Measurements from ENCODE around the gene GPX4.

GPX4 gene, protein sequence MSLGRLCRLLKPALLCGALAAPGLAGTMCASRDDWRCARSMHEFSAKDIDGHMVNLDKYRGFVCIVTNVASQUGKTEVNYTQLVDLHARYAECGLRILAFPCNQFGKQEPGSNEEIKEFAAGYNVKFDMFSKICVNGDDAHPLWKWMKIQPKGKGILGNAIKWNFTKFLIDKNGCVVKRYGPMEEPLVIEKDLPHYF

DNA sequence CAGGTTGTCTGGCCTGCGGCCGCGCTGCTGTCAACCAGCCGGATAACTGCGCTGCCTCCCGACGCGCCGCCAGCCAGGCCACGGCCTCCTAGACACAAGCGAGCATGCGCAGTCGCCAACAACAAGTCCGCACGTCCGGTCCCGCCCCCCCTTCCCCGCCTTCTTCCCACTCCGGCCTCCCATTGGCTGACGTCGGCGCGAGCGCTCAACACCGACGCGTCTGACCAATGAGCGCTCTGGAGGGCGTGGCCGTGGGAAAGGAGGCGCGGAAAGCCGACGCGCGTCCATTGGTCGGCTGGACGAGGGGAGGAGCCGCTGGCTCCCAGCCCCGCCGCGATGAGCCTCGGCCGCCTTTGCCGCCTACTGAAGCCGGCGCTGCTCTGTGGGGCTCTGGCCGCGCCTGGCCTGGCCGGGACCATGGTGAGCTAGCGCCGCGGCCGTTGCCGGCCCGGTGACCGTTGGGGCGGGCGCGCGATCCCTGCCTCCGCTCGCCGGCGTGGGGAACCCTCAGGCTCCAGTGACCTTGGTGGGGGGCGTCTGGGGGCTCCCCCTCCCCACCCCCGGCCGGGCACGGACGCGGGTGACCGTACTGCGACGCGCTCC is at the start of gene GPX4:
TSS of gene GPX4 (plus strand) at position 287 of the 603 bp plus-strand sequence. CDS start at position 337, 50 bp downstream.
- DNase-seq (ENCODE audit: low read depth in 2 of 2) = peak; percentile 98 to 99

DNA sequence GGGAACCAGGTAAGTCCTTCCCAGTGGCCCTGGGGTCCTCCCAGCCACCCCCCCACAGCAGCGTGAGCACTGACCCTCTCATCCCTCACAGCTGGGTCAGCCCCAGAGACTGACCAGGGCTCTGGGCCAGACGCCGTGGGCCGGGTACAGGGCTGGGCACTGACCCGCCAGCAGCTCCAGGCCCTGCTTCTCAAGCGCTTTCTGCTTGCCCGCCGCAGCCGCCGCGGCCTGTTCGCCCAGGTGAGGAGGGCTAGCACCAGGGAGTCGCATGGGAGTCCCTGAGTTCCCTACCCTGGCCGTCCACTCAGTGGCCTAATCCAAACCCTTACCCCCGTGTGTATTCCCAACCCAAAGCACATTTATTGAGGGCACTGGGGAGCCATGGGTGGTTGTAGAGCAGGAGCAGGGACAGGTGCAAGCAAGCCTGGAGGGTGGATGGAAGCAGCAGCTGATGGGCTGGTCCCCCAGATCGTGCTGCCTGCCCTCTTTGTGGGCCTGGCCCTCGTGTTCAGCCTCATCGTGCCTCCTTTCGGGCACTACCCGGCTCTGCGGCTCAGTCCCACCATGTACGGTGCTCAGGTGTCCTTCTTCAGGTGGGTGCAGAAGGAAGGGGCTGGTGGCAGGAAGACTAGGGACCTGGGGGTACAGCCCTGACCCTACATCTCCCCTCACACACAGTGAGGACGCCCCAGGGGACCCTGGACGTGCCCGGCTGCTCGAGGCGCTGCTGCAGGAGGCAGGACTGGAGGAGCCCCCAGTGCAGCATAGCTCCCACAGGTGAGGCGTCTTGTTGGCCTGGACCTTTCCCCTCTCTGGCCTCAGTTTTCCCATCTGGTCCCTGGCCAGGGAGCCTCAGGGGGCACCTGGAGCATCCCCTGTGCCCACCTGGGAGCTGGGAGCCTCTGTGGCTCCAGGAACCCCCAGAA is 49.4 kb upstream of the GPX4 start:
- DNase-seq (ENCODE audit: low read depth in 2 of 2) = no peak

DNA sequence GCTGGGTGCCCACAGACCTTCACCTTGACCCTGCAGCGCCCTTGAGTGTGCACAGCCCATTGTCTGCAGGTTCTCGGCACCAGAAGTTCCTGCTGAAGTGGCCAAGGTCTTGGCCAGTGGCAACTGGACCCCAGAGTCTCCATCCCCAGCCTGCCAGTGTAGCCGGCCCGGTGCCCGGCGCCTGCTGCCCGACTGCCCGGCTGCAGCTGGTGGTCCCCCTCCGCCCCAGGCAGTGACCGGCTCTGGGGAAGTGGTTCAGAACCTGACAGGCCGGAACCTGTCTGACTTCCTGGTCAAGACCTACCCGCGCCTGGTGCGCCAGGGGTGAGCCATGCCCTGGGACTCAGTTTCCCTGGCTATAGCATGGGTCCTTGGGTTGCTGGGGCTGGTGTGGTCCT is 48.8 kb upstream of the GPX4 start:
- no peak for DNase-seq (ENCODE audit: low read depth in 2 of 2)

DNA sequence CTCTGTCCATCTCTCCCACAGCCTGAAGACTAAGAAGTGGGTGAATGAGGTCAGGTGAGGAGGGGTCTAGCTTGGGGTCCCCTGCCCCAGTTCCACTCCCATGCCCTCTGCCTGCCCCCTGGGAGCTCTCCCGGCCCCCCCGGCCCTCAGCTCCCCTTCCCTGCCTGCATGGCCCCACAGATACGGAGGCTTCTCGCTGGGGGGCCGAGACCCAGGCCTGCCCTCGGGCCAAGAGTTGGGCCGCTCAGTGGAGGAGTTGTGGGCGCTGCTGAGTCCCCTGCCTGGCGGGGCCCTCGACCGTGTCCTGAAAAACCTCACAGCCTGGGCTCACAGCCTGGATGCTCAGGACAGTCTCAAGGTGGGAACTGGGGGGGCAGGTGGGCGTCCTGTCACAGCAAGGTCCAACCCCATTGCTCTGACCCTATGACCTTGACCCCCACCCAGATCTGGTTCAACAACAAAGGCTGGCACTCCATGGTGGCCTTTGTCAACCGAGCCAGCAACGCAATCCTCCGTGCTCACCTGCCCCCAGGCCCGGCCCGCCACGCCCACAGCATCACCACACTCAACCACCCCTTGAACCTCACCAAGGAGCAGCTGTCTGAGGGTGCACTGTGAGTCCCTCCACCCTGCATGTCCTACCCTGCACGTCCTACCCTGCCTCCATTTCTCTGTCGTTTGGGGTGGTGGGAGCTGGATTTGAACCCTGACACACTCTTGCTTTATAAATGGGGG is 47.7 kb upstream of the GPX4 start:
- DNase-seq (ENCODE audit: low read depth in 2 of 2) = no peak

DNA sequence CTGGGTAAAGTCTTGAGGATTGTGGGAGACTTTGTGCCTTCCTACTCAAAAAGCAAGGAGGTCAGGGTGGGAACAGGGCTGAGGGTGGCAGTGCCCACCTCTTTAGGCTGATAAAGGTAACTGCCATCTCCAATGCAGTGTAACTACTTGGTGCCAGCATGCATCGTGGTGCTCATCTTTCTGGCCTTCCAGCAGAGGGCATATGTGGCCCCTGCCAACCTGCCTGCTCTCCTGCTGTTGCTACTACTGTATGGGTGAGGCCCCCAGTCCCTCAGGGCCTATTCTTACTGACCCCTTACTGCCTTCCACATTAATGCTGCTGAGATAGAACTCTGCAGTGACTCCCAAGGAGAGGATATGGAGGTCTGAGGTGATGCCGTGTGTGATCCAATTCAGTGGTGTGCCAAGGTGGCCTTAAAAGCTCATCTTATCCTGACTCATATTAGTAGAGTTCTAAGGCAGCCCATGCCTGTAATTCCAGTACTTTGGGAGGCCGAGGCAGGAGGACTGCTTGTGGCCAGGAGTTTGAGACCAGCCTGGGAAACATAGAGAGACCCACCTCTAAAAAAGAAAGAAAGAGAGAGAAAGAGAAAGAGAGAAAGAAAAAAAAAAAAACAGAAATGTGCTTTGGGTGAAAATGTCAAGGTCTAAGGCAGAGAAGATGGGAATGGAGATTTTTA is 46.5 kb upstream of the GPX4 start:
- DNase-seq (ENCODE audit: low read depth in 2 of 2) = peak in 1 of 2 experiments; percentile 30

DNA sequence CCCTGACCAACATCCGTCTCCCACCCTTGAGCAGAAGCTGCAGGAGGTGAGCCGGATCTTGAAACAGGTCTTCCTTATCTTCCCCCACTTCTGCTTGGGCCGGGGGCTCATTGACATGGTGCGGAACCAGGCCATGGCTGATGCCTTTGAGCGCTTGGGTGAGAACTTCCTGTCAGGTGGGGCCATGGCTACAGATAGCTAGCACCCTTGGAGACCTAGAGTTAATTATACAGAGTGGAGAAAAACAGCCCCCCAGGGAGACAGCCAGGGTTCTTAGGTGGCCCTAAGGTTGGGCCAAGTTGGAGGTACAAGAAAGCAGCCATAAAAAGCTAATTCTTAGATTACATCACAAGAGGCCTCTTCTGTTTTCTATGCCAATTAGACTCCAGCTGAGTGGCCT is 45.7 kb upstream of the GPX4 start:
- DNase-seq (ENCODE audit: low read depth in 2 of 2) = no peak

DNA sequence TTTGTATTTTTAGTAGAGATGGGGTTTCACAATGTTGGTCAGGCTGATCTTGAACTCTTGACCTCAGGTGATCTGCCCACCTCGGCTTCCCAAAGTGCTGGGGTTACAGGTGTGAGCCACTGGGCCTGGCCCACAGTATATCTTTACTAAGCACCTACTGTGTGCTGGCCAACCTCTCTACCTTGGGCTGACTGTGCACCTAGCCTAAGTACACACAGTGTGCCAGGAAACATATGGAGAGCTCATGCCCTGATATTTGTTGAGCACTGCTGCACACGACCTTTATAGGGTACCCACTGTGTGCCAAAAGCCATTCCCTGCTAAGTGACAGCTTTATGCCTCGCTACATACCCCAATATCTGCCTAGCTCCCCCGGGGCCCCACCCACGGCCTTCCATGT is 43.1 kb upstream of the GPX4 start:
- no peak for DNase-seq (ENCODE audit: low read depth in 2 of 2)

DNA sequence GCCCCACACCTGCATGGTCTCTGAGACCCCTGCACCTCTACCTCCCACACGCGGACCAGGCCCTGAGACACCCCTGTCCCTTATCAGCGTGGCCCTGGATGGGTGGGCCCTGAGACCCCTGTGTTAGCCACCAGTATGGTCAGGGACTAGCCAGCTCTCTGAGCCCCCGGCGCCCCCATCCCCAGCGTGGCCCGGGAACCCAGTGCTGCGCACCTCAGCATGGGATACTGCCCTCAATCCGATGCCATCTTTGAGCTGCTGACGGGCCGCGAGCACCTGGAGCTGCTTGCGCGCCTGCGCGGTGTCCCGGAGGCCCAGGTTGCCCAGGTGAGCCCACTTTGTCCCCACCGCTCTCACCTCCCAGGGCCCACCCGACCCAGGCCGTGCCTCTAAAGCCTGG is 41.8 kb upstream of the GPX4 start:
- no peak for DNase-seq (ENCODE audit: low read depth in 2 of 2)

DNA sequence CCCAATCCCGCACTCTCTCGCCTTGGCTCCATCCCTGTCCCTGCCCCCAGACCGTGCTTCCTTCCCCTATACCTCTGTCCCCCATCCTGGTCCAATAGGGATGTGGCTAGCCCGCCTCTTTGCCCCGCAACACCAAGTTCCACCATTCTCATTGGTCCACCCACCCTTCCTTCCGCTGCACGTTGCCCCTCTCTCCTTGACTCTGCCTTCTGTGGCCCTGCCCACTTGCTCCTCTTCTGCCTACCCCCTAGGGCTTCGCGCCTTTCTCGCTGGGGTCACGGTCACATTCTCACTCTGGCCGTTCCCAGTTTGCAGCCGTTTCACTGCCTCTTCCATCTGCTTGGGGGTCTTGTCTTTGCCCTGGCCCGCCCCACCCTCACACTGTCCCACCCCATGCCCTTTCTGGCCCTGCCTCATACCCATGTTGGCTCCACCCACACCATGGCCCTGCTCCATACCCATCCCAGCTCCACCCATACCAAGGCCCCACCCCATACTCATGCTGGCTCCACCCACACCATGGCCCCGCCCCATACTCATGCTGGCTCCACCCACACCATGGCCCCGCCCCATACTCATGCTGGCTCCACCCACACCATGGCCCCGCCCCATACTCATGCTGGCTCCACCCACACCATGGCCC is 41.3 kb upstream of the GPX4 start:
- DNase-seq (ENCODE audit: low read depth in 2 of 2) = no peak

DNA sequence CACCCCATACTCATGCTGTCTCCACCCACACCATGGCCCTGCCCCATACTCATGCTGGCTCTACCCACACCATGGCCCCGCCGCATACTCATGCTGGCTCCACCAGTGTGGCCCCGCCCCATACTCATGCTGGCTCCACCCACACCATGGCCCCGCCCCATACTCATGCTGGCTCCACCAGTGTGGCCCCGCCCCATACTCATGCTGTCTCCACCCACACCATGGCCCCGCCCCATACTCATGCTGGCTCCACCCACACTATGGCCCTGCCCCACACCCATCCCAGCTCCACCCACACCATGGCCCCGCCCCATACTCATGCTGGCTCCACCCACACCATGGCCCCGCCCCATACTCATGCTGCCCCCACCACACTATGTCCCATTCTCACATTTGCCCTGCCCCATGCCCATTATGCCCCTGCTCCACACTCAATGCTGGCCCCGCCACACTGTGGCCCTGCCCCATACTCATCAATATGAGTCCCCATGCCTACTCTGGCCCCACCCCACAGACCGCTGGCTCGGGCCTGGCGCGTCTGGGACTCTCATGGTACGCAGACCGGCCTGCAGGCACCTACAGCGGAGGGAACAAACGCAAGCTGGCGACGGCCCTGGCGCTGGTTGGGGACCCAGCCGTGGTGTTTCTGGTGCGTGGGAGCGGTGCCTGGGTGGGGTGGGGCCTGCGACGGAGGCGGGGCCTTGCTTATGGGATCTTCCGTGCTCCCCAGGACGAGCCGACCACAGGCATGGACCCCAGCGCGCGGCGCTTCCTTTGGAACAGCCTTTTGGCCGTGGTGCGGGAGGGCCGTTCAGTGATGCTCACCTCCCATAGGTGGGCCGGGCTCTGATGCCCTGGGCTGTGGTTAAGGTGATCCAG is 40.5 kb upstream of the GPX4 start:
- no peak for DNase-seq (ENCODE audit: low read depth in 2 of 2)

DNA sequence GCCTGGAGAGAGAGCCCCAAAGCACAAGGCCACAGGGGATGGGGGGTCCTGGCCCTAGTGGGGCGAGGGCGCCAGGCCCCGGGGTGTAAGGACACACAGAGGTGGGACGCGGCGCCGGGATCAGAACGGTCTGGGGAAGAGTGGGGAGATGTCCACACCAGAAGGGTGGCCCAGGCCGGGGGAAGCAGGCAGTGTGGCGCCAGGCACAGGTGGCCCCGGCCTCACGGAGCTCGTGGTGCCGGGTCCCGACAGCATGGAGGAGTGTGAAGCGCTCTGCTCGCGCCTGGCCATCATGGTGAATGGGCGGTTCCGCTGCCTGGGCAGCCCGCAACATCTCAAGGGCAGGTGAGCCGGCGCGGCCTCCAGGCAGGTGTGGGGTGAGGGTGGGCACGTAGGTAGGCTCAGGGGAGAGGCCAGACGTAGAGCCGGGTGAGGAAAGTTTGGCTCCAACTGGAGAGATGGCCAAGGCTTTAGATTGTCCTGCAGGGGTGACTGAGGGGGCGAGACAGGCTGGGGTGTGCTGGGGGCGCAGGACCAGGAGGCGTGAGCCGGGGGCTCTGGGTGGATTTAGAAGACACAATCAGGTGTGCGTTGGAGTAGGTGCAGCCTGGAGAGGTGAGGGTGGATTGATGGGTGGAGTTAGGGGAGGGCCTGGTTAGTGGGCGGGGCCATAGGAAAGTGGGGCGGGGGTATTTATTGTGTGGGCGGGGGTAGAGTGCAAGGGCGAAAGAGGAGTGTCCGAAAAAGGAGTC is 39.7 kb upstream of the GPX4 start:
- DNase-seq (ENCODE audit: low read depth in 2 of 2) = no peak

DNA sequence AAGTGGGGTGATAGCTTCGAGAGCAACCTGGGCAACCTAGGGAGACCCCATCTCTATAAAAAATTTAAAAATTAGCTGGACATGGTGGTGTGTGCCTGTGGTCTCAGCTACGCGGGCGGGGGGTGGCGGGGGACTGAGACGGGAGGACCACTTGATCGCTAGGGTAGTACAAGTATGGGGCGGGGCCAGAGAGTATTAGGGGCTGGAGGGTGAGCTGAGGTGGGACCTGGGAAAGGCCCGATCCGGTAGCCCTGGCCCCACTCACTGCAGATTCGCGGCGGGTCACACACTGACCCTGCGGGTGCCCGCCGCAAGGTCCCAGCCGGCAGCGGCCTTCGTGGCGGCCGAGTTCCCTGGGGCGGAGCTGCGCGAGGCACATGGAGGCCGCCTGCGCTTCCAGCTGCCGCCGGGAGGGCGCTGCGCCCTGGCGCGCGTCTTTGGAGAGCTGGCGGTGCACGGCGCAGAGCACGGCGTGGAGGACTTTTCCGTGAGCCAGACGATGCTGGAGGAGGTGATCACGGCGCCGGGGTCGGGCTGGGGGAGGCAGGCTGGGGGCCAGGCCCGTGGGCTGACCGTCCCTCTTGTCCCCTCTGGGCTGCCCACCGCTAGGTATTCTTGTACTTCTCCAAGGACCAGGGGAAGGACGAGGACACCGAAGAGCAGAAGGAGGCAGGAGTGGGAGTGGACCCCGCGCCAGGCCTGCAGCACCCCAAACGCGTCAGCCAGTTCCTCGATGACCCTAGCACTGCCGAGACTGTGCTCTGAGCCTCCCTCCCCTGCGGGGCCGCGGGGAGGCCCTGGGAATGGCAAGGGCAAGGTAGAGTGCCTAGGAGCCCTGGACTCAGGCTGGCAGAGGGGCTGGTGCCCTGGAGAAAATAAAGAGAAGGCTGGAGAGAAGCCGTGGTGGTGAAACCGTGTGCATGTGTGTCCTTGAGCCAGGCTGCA is 38.9 kb upstream of the GPX4 start:
- no peak for DNase-seq (ENCODE audit: low read depth in 2 of 2)

DNA sequence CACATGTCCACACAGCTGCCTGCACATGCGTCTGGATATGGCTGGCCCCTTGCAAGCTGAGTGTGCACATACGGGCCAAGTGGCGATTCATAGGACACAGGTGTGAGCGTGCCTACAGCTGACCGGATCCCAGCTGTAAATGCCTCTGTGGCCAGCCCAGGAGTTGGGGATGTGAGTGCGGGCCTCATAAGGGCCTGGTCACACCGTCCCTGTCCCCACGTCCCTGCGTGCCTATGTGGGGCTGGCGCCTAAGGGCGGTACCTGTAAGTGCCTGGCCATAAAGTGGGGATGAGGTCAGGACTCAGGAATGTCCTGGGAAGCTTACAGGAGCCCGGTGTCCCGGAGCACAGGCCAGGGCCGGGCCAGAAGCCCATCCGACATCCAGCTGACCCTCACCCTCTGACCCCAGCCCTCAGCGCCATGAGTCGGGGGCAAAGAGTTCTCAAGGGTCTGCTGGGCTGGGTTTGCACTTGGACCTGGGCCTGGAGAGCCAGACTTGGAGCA is 38.1 kb upstream of the GPX4 start:
- DNase-seq (ENCODE audit: low read depth in 2 of 2) = no peak

DNA sequence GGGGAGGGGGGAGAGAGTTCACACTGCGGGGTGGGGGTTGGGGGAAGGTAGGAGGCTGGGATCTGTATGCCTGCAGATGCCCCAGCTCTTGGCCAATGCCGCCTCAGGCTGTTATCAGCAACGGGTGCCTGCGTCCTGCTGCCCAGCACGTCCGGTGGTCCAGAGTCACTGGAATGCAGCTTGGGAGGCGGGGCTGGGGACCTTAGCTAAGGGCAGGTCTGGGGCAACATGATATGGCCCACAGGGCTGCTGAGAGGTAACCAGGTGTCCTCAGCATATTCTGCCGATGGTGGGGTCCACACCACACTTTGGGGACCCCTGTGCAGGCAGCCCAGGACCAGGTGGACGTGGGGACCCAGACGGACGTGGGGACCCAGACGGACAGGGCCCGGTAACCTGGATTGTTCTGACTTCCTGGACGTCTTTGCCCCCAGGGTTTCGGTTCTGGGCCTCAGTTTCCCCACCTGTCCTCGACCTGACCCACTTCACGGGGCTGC is 37.5 kb upstream of the GPX4 start:
- DNase-seq (ENCODE audit: low read depth in 2 of 2) = no peak

DNA sequence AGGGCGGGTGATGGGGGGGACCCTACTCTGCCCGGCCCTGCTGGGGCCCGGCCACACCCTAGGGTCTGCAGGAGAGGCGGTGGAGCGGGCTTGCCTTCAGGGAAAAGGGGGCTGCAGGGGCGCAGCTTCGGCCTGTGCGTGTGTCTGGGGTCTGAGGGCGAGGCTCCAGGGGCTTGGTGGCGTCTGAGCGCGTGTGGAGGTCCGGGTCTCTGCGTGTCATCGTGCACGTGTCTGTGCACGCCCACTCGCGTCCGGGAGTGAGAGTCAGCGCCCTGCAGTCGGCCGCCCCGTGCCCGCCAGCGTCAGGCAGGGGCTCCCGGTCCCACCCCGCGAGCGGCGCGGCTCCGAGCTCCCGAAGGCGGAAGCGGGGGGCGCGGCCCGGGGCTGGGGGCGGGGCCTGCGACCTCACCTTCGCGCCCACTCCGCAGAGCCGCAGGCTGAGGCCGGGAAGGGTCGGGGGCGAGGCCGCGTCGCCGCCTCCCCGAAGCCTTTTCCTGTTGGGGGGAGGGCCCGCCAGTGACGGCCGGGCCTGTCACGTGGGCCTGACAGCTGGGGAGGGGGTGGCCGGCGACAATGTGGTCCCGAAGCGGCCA is 37.0 kb upstream of the GPX4 start, which contains the start of gene ARHGAP45:
TSS of gene ARHGAP45 (plus strand) at position 420 of the 593 bp plus-strand sequence. CDS start 239 bp downstream, outside the sequence.
- no peak for DNase-seq (ENCODE audit: low read depth in 2 of 2)

DNA sequence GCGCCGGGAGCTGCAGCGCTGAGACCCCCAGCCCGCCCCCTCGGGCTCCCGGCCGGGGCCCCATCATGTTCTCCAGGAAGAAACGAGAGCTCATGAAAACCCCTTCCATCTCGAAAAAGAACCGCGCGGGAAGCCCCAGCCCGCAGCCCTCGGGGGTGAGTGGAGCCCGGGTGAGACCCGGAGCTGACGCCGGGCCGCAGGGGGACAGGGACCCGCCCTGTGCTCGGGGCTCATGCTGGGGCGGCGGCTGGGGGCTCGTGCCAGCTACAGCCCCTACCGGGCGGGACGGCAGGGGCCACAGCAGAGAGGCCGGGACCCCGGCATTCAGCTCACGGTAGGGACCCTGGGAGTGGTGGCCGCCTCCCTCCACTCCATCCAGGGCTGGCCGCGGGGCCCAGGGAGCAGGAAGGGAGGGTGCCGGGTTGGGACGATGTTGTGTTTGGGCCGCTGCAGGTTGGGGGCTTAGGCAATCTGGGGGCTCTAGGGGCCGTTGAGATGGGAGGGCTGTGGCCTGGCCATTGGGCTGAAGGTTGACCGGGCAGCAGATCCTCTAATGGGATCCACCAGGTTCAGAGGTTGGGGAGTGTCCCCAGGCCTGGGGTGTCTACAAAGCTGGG is 36.3 kb upstream of the GPX4 start:
- no peak for DNase-seq (ENCODE audit: low read depth in 2 of 2)

Data from fibroblast of skin of left biceps (primary cell).